OCI-LY1 (cell line): ENCODE data around the gene EBF4.

Experiments
- H2AFZ ChIP-seq: fragments of 200-600 bp; sonication (generic), shearing (Covaris generic); 2 replicates; pipeline ENCODE4 v1.6.0; 2014; ENCODE audit warnings: antibody characterized with exemption, mild to moderate bottlenecking, low read length
- H3F3A ChIP-seq: fragments of 200-600 bp; sonication (generic), shearing (Covaris generic); 2 replicates; pipeline ENCODE4 v1.6.0; 2014; ENCODE audit warnings: mild to moderate bottlenecking, antibody characterized with exemption, low read length, moderate library complexity; ENCODE audit not compliant: insufficient read depth
- H3K27ac ChIP-seq: fragments of 200-600 bp; sonication (generic); 2 replicates; pipeline ENCODE4 v1.5.1; 2014; ENCODE audit warnings: low read length, mixed run types, mild to moderate bottlenecking, low read depth; ENCODE audit not compliant: poor library complexity, severe bottlenecking
- H3K27me3 ChIP-seq: fragments of 200-600 bp; sonication (generic); 2 replicates; pipeline ENCODE4 v1.6.0; 2014; ENCODE audit warnings: antibody characterized with exemption, mild to moderate bottlenecking, low read length, moderate library complexity; ENCODE audit not compliant: insufficient read depth
- H3K36me3 ChIP-seq: fragments of 200-600 bp; sonication (generic); 2 replicates; pipeline ENCODE4 v1.6.1; 2014; ENCODE audit warnings: mild to moderate bottlenecking, antibody characterized with exemption, low read length, moderate library complexity, mixed read lengths; ENCODE audit not compliant: insufficient read depth
- H3K4me1 ChIP-seq: fragments of 200-600 bp; sonication (generic); 2 replicates; pipeline ENCODE4 v1.5.1; 2014; ENCODE audit warnings: mild to moderate bottlenecking, low read length, moderate library complexity; ENCODE audit not compliant: insufficient read depth, severe bottlenecking
- H3K4me2 ChIP-seq: fragments of 200-600 bp; sonication (generic), shearing (Covaris generic); 2 replicates; pipeline ENCODE4 v1.6.1; 2014; ENCODE audit warnings: low read length
- H3K4me3 ChIP-seq: fragments of 200-600 bp; sonication (generic); 2 replicates; pipeline ENCODE4 v1.5.1; 2014; ENCODE audit warnings: low read length, low read depth, mild to moderate bottlenecking, mixed read lengths; ENCODE audit not compliant: poor library complexity, severe bottlenecking
- H3K79me2 ChIP-seq: fragments of 200-600 bp; shearing (Covaris generic); 2 replicates; pipeline ENCODE4 v1.6.1; 2016; ENCODE audit warnings: mixed run types, low read length, mixed read lengths; ENCODE audit not compliant: insufficient read depth
- H3K9ac ChIP-seq: fragments of 200-600 bp; sonication (generic), shearing (Covaris generic); 2 replicates; pipeline ENCODE4 v1.6.1; 2014; ENCODE audit warnings: mild to moderate bottlenecking, low read length, mixed read lengths
- H3K9me2 ChIP-seq: fragments of 200-600 bp; sonication (generic), shearing (Covaris generic); 2 replicates; pipeline ENCODE4 v1.6.1; 2014; ENCODE audit warnings: low read depth, mild to moderate bottlenecking, low read length, mixed read lengths
- H3K9me3 ChIP-seq: fragments of 200-600 bp; shearing (Covaris generic); 2 replicates; pipeline ENCODE4 v1.6.1; 2014; ENCODE audit warnings: low read length, mixed read lengths
- H4K20me1 ChIP-seq: fragments of 200-600 bp; sonication (generic), shearing (Covaris generic); 2 replicates; pipeline ENCODE4 v1.6.0; 2016; ENCODE audit warnings: mild to moderate bottlenecking, low read length; ENCODE audit not compliant: insufficient read depth
- EZH2 ChIP-seq: fragments of 200-600 bp; sonication (generic), shearing (Covaris generic); IDR thresholded peaks from 2 replicates; pipeline ENCODE4 v1.8.0; 2017; ENCODE audit warnings: borderline replicate concordance, mixed run types, mild to moderate bottlenecking, antibody characterized with exemption, low read length, moderate library complexity, mixed read lengths
- TF ChIP-seq, protein P1 (sequence below): fragments of 200-600 bp; sonication (generic), shearing (Covaris generic); IDR thresholded peaks from 2 replicates; pipeline ENCODE4 v1.5.1; 2017; ENCODE audit warnings: mild to moderate bottlenecking, antibody characterized with exemption, low read length, moderate library complexity, mixed read lengths

EBF4 gene

GRCh38 chr20:2795451-2795850 is 102.9 kb downstream of the EBF4 start:
- Histone ChIP-seq H3K27ac (no peak overlapping the region), H3K36me3 (no peaks in the 10 kb centered on the region), H3K4me2 (no peak overlapping the region), H3K4me1 (no peaks in the 10 kb centered on the region), H3K9me2 (no peaks in the 10 kb centered on the region), H3K9ac (no peak overlapping the region), H3K4me3 (no peak overlapping the region), H3K27me3 (peaks cover 9% of the 10 kb centered on the region; the same call in 1 of the 2 replicates), H2AFZ (no peak overlapping the region), H3K79me2 (no peaks in the 10 kb centered on the region), H3F3A (no peaks in the 10 kb centered on the region), H3K9me3 (no peaks in the 10 kb centered on the region), H4K20me1 (no peaks in the 10 kb centered on the region)
- no peak for TF ChIP-seq EZH2
- TF ChIP-seq, protein P1, sequence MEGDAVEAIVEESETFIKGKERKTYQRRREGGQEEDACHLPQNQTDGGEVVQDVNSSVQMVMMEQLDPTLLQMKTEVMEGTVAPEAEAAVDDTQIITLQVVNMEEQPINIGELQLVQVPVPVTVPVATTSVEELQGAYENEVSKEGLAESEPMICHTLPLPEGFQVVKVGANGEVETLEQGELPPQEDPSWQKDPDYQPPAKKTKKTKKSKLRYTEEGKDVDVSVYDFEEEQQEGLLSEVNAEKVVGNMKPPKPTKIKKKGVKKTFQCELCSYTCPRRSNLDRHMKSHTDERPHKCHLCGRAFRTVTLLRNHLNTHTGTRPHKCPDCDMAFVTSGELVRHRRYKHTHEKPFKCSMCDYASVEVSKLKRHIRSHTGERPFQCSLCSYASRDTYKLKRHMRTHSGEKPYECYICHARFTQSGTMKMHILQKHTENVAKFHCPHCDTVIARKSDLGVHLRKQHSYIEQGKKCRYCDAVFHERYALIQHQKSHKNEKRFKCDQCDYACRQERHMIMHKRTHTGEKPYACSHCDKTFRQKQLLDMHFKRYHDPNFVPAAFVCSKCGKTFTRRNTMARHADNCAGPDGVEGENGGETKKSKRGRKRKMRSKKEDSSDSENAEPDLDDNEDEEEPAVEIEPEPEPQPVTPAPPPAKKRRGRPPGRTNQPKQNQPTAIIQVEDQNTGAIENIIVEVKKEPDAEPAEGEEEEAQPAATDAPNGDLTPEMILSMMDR: no peak

- Histone ChIP-seq H3K9me3 (no peaks in the 10 kb centered on the region), H3K4me1 (no peaks in the 10 kb centered on the region), H3F3A (no peaks in the 10 kb centered on the region), H3K9ac (no peak overlapping the region), H4K20me1 (no peaks in the 10 kb centered on the region), H3K4me3 (no peak overlapping the region), H3K36me3 (no peaks in the 10 kb centered on the region), H3K27me3 (peaks cover 9% of the 10 kb centered on the region; the same call in 1 of the 2 replicates), H3K79me2 (no peaks in the 10 kb centered on the region), H3K9me2 (no peaks in the 10 kb centered on the region), H2AFZ (no peak overlapping the region), H3K4me2 (no peak overlapping the region), H3K27ac (no peak overlapping the region)
- TF ChIP-seq, protein P1: no peak
- no peak for TF ChIP-seq EZH2
These were observed 103.6 kb downstream of the EBF4 start for GRCh38 chr20:2796011-2796660.

DNA sequence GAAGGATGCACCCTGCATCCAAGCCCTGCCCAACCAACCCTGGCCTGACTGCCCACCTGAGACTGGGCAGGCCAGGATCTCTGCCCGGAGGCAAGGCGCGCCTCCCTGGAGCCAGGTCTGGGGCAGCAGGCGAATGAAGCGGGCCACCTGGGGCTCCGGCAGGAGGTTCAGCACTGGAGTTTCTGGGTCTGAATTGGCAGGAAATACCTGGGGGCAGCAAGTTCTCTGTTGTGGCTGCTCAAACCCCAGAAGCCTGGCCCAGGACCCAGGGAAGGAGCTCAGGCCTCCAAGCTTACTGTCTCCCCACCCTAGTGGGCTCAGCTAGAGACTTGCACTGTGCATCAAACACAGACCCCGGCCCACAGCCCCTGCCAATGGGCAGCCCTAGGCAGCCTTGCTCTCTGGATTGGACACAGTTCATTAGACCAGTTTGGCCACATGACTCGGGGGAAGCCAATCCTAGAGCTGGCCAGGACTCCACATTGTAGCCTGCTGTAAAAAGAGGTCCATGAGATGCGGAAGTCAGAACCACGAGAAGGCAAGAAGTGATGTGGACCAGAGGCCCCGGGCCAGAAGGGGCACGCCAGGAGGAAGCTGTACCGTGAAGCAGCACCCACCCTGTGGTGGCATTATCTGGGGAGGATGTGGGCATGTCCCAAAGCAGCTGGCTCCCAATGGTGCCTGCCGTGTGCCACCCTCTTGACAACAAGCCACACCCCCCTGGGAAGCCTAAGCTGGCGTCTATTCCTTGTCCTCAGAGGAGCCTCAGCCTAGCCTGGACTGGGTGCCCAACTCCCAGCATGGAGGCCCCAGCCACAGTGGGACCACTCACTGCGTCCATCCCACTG is 104.8 kb downstream of the EBF4 start:
- Histone ChIP-seq H3K4me2 (no peak overlapping the region), H2AFZ (no peak overlapping the region)

More for the DNA sequence above, 104.8 kb downstream of the EBF4 start:
- no peaks in the 10 kb centered on the region for H3F3A ChIP-seq
- H3K27me3 ChIP-seq: peaks cover 9% of the 10 kb centered on the region; the same call in 1 of the 2 replicates
- no peaks in the 10 kb centered on the region for H3K9me3 ChIP-seq
- H3K36me3 ChIP-seq: no peaks in the 10 kb centered on the region
- H3K27ac ChIP-seq: no peak overlapping the region
- H4K20me1 ChIP-seq: no peaks in the 10 kb centered on the region
- H3K4me1 ChIP-seq: no peaks in the 10 kb centered on the region
- no peak for TF ChIP-seq EZH2
- TF ChIP-seq, protein P1: no peak
- no peaks in the 10 kb centered on the region for H3K9me2 ChIP-seq
- H3K79me2 ChIP-seq: no peaks in the 10 kb centered on the region
- no peak overlapping the region for H3K9ac ChIP-seq
- H3K4me3 ChIP-seq: no peak overlapping the region
